NCI-H526 treated with DMSO at 0.1 percent for 48 hours (cell line): ENCODE measurements around the gene PPP2R1B.

ENCODE experiments used
- DNase-seq: peaks from one replicate; lab custom pipeline; 2025; lab: John Stamatoyannopoulos, UW

The PPP2R1B gene

DNA sequence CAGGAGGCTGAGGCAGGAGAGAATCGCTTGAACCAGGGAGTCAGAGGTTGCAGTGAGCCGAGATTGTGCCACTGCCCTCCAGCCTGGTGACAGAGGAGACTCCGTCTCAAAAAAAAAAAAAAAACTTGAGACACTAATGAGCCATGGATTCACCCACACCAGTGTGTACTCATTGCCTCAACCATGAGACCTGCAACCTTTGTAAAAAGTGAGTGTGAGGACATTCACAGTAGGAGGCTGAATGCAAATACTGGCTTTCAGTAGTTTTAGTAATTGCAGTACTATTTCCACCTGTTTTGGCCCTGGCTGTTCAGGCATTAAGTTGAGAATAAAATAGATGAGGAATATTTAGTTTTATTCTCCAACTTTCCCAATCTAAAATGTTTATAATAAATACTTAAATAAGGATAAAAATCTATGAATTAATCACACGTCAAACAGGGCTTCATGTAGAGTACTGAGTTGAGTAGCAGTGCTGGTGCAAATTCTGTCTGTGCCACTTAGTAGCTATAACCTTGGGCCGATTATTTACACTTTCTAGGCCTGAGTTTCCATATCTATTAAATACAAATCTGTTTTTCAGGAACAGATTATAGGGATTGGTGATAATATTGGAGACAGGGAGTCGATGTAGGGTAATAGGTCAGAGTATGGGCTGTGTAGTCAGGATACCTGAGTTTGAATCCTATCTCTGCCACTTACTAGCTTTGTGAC, 72.8 kb downstream of the PPP2R1B start:
- DNase-seq: no peak

DNA sequence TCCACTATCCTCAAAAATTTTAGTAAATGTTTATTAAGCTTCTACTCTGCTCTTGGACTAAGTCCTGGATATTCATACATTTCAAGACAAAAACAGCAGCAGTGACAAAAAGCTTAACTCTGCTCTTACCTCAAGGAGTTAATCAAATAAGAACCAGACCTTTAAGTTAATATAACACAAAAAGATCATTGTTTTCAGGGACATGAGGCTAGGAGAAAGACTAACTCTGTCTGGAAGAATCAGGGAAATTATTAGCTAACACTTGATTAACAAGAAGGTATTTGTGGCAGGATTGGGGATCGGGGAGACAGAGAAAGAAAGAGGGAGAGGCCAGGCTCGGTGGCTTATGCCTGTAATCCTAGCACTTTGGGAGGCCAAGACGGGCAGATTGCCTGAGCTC, 74.4 kb downstream of the PPP2R1B start:
- DNase-seq: no peak

DNA sequence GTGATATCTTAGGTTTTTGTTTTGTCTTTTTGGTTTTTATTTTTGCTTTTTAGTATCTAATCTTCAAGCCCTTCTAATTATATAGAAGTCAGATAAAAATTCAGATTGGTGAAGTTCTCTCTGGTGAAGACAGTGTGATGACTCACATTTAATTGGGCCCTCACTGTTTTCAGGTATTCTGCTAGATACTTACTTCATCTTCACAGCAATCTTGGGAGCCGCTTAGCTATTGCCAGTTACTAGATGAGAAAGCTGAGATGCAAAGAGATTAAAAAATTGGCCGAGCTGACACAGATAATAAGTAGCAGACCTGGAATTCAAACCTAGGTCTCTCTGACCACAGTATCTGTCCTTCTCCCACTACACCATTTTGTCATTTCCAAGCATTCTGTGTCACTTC, 75.0 kb downstream of the PPP2R1B start:
- DNase-seq: no peak

DNA sequence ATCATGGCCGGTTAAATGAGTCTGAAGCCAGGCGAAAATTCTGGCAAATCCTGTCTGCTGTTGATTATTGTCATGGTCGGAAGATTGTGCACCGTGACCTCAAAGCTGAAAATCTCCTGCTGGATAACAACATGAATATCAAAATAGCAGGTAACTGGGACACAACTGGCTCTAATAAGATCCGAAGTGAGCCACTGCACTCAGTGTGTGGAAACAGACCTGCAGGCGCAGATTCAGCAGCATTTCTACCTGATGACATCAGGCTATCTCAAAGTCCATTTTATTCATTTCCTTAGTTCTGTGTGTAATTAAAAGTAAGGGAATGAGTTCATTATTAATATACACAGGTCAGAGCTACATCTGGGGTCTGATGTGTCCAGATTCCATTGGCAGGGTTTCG, 78.2 kb downstream of the PPP2R1B start:
- DNase-seq: no peak

DNA sequence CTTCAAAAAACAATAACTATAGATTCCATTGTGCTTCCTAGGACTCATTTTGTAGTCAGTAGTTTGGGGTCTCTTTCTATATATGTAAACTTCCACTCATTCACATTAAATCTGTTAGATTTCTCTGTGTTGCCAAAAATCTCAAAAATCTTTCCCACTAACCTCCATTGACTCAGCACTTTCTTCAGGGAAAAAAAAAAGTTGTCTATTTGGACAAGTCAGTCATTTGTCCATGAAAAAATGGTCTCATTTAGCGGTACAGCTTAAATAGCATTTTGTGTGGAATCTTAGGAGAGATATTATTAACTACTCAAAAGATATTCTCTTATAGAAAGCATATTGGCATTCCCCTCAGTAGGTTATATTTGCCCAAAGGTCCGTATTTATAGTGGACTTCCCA, 81.9 kb downstream of the PPP2R1B start:
- no peak for DNase-seq

DNA sequence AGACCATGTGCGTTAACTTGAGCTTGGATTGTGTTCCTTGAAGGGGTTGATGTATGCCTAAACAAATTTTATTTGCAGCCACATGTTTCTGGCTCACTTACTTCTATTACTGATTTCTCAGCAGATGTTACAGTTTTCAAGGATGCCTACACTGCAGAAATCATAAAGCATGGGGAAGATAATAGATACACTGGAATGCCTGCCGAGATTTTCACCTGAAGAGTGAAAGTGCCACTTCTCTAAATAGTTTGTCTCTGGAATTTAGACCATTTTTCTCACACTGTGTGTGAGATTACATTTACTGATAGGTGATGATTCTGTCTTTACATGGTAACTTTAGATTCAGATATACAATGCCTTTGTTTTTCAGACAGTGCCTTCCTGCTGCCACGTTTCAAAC, 82.4 kb downstream of the PPP2R1B start:
- DNase-seq: no peak

DNA sequence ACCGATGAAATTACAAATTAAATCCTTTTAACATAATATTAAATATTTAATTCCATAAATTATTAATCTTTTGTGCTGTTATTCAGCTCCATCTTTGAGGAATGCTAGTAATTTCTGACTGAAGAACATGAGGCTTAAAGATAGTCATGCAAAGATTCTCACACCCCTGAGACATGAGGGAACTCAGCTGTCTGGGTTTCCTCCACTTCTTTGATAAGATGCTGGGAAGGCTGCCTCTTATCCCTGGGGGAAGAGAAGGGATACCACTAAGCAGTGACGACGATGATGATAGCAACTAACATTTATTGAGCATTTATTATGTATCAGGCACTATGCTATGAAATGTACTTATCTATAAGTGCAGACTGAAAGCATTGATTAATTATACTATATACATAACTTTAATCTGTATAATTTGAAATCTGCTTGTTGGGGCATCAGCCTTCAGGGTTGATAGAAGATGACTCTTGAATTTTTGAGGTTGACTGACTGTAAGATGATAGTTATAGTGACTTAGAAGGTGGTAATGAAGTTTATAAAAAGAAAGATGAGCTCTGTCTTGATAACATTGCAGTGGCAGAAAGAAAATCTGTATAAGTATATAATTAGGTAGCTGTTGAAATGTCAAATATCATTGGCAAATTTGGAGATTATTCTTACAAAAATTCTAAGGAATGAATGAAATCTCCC, 85.6 kb downstream of the PPP2R1B start:
- DNase-seq: no peak
